ENCODE measurements around the gene COBL. TPM values are rescaled to one million over a fixed set of nuclear protein-coding genes. Genes with fewer than 3 reads are reported as not detected.

Gene COBL
- total RNA-seq, 3 donors from 2014 or later, result 2.2 to 37.3 (median 16.1) TPM

DNA sequence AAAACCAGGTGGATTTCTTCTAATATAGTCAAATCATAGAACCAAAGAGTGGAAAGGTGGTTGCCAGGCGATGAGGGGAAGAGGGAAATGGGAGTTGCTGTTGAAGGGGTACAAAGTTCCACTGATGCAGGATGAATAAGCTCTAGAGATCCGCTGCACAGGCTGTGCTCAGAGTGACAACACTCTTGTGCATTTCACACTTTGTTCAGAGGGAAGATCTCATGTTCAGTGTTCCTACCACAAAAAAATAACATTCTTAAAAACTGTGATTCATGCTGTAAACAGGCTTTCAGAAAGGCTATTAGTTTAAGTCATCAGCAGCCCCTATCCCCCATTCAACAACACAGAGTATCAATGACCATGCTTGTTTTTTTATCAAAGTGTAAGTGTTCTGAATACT is 213.8 kb downstream of the COBL start:
- intact Hi-C loops (cut with DNase I; ENCODE audit: low total_unique reads), result no loop called here
- DNase-seq (ENCODE audit: low spot score in 2 of 2), result no peak
- TF ChIP-seq, protein P1, sequence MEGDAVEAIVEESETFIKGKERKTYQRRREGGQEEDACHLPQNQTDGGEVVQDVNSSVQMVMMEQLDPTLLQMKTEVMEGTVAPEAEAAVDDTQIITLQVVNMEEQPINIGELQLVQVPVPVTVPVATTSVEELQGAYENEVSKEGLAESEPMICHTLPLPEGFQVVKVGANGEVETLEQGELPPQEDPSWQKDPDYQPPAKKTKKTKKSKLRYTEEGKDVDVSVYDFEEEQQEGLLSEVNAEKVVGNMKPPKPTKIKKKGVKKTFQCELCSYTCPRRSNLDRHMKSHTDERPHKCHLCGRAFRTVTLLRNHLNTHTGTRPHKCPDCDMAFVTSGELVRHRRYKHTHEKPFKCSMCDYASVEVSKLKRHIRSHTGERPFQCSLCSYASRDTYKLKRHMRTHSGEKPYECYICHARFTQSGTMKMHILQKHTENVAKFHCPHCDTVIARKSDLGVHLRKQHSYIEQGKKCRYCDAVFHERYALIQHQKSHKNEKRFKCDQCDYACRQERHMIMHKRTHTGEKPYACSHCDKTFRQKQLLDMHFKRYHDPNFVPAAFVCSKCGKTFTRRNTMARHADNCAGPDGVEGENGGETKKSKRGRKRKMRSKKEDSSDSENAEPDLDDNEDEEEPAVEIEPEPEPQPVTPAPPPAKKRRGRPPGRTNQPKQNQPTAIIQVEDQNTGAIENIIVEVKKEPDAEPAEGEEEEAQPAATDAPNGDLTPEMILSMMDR (IDR thresholded peaks at IDR 0.05), result no peak
- TF ChIP-seq POLR2AphosphoS5 (IDR thresholded peaks at IDR 0.05) (no peak), POLR2A (IDR thresholded peaks at IDR 0.05) (no peak)
- Histone ChIP-seq H3K27me3 (no peaks in the 10 kb centered on the region), H3K9me3 (peaks cover 0 to 7% of the 10 kb centered on the region in 2 donors), H3K4me1 (no peaks in the 10 kb centered on the region), H3K27ac (no peak overlapping the region), H3K36me3 (no peaks in the 10 kb centered on the region), H3K4me3 (no peak overlapping the region)

DNA sequence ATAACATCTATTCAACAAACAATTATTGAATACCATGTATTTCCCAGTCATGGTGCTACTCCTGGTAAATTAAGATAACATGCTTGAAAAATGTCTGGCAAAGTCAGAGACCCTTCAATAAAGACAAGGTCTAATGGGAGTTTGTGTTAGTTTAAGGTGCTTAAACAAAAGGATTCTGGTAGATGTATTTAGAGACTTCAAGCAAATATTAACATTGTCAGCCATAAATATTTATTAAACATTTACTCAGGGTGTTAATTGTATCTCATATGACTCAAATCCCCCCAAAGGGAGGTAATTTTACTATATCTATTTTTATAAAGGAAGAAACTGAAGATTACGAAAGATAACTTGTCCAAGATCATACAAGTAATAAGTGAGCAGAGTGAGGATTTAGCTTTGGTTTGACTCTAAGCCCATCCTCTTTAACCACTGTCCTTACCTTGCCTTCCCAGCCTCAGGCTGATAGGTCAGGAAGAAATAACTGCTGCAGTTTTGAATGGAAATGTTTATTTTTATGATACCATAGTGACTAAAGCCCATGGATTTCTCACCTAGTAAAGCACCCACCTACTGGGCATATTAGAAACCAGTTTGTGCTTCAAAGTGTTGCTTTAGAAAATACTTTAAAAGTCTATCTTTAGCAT is 215.4 kb downstream of the COBL start:
- no peak overlapping the region for H3K27ac ChIP-seq
- H3K36me3 ChIP-seq, result no peaks in the 10 kb centered on the region
- intact Hi-C loops (cut with DNase I; ENCODE audit: low total_unique reads), result no loop called here
- H3K27me3 ChIP-seq, result no peaks in the 10 kb centered on the region
- no peak overlapping the region for H3K4me3 ChIP-seq
- no peak for DNase-seq (ENCODE audit: low spot score in 2 of 2)
- H3K9me3 ChIP-seq, result peaks cover 0 to 7% of the 10 kb centered on the region in 2 donors
- TF ChIP-seq POLR2AphosphoS5 (IDR thresholded peaks at IDR 0.05) (no peak), POLR2A (IDR thresholded peaks at IDR 0.05) (no peak)
- TF ChIP-seq, protein P1 (IDR thresholded peaks at IDR 0.05), result no peak
- H3K4me1 ChIP-seq, result no peaks in the 10 kb centered on the region

DNA sequence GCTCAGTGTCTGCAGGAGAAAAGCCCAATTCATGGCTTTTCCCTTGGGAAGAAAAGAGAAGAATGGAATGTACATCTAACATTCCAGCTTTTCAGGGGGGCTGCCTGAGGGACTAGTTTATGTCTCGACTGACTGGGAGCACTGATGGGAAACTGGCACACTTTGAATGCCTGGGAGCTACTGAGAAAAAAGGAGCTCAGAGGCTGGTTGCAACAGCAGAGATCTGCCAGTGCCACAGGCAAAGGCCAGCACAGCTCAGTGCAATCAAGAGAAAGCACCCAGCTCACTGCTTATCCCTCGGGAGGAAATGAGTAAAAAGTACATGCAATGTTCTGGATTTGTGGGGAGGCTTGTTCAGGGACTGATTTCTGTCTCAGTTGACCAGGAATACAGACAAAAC is 226.2 kb downstream of the COBL start:
- H3K27ac ChIP-seq, result no peak overlapping the region
- H3K27me3 ChIP-seq, result no peaks in the 10 kb centered on the region
- H3K36me3 ChIP-seq, result no peaks in the 10 kb centered on the region
- H3K4me3 ChIP-seq, result no peak overlapping the region
- intact Hi-C loops (cut with DNase I; ENCODE audit: low total_unique reads), result no loop called here
- H3K9me3 ChIP-seq, result peaks cover 0 to 15% of the 10 kb centered on the region in 2 donors
- no peaks in the 10 kb centered on the region for H3K4me1 ChIP-seq
- no peak for TF ChIP-seq POLR2AphosphoS5 (IDR thresholded peaks at IDR 0.05)
- TF ChIP-seq, protein P1 (IDR thresholded peaks at IDR 0.05), result no peak
- TF ChIP-seq POLR2A (IDR thresholded peaks at IDR 0.05), result no peak
- no peak for DNase-seq (ENCODE audit: low spot score in 2 of 2)

- no peaks in the 10 kb centered on the region for H3K9me3 ChIP-seq
- no peaks in the 10 kb centered on the region for H3K4me1 ChIP-seq
- no peak for DNase-seq (ENCODE audit: low spot score in 2 of 2)
- H3K27ac ChIP-seq, result no peak overlapping the region
- no peak overlapping the region for H3K4me3 ChIP-seq
- H3K36me3 ChIP-seq, result no peaks in the 10 kb centered on the region
- H3K27me3 ChIP-seq, result no peaks in the 10 kb centered on the region
- no peak for TF ChIP-seq POLR2AphosphoS5 (IDR thresholded peaks at IDR 0.05)
- TF ChIP-seq POLR2A (IDR thresholded peaks at IDR 0.05), result no peak
- TF ChIP-seq, protein P1 (IDR thresholded peaks at IDR 0.05), result no peak
- intact Hi-C loops (cut with DNase I; ENCODE audit: low total_unique reads), result no loop called here
These were observed 231.4 kb downstream of the COBL start for GRCh38 chr7:51085034-51085692.

GRCh38 chr7:51084121-51084520 is 232.5 kb downstream of the COBL start:
- no peak for DNase-seq (ENCODE audit: low spot score in 2 of 2)
- intact Hi-C loops (cut with DNase I; ENCODE audit: low total_unique reads), result no loop called here
- TF ChIP-seq, protein P1 (IDR thresholded peaks at IDR 0.05), result no peak
- TF ChIP-seq POLR2AphosphoS5 (IDR thresholded peaks at IDR 0.05) (no peak), POLR2A (IDR thresholded peaks at IDR 0.05) (no peak)
- H3K27me3 ChIP-seq, result no peaks in the 10 kb centered on the region
- no peaks in the 10 kb centered on the region for H3K9me3 ChIP-seq
- H3K36me3 ChIP-seq, result no peaks in the 10 kb centered on the region
- H3K4me3 ChIP-seq, result no peak overlapping the region
- H3K4me1 ChIP-seq, result no peaks in the 10 kb centered on the region
- no peak overlapping the region for H3K27ac ChIP-seq
